Astrocyte (in vitro differentiated cells and primary cell): ENCODE data around the gene RIPOR2. TPM values are rescaled to one million over a fixed set of nuclear protein-coding genes. Genes with fewer than 3 reads are reported as not detected.

Experiments
- DNase-seq: peaks from one replicate; pipeline ENCODE4 v3.0.0-alpha.2; 2010; ENCODE audit warnings: low read depth
- FAIRE-seq: peaks from 2 replicates; lab custom pipeline; 2011; peaks lifted over from hg19 to GRCh38; lab: Jason Lieb, UNC
- H2AFZ ChIP-seq: 2 replicates; pipeline ENCODE4 v1.6.0; 2012; ENCODE audit warnings: low read depth, low read length, inconsistent platforms
- H3K27ac ChIP-seq: 2 replicates; pipeline ENCODE4 v1.5.1; 2011; ENCODE audit warnings: low read depth, low read length, inconsistent platforms
- H3K27me3 ChIP-seq: 2 replicates; pipeline ENCODE4 v1.6.0; 2011; ENCODE audit warnings: low read length, inconsistent platforms; ENCODE audit not compliant: insufficient read depth
- H3K36me3 ChIP-seq: 2 replicates; pipeline ENCODE4 v1.5.1; 2011; ENCODE audit warnings: low read length, inconsistent platforms; ENCODE audit not compliant: insufficient read depth
- H3K4me1 ChIP-seq: 2 replicates; pipeline ENCODE4 v1.5.1; 2011; ENCODE audit warnings: low read length, inconsistent platforms; ENCODE audit not compliant: insufficient read depth
- H3K4me2 ChIP-seq: 2 replicates; pipeline ENCODE4 v1.6.0; 2012; ENCODE audit warnings: low read length, inconsistent platforms
- H3K4me3 ChIP-seq: 2 replicates; pipeline ENCODE4 v1.5.1; 2011; ENCODE audit warnings: low read depth, mild to moderate bottlenecking, low read length, inconsistent platforms; ENCODE audit not compliant: insufficient read depth
- H3K79me2 ChIP-seq: 2 replicates; pipeline ENCODE4 v1.6.0; 2012; ENCODE audit warnings: mild to moderate bottlenecking, low read length, inconsistent platforms; ENCODE audit not compliant: insufficient read depth
- H3K9ac ChIP-seq: 2 replicates; pipeline ENCODE4 v1.6.0; 2012; ENCODE audit warnings: mild to moderate bottlenecking, low read length, inconsistent platforms
- H3K9me3 ChIP-seq: 2 replicates; pipeline ENCODE4 v1.5.1; 2012; ENCODE audit warnings: low read depth, mild to moderate bottlenecking, low read length, inconsistent platforms; ENCODE audit not compliant: insufficient read depth
- H4K20me1 ChIP-seq: 2 replicates; pipeline ENCODE4 v1.6.0; 2012; ENCODE audit warnings: low read length, inconsistent platforms; ENCODE audit not compliant: insufficient read depth
- H3K27ac Mint-ChIP-seq: one replicate; pipeline ENCODE4 v1.8.0; 2021; ENCODE audit warnings: mild to moderate bottlenecking, mixed read lengths; ENCODE audit not compliant: unreplicated experiment
- H3K27me3 Mint-ChIP-seq: one replicate; pipeline ENCODE4 v1.8.0; 2021; ENCODE audit warnings: low read depth, mixed read lengths; ENCODE audit not compliant: unreplicated experiment
- H3K36me3 Mint-ChIP-seq: one replicate; pipeline ENCODE4 v1.8.0; 2021; ENCODE audit warnings: low read depth, mixed read lengths; ENCODE audit not compliant: unreplicated experiment
- H3K4me1 Mint-ChIP-seq: one replicate; pipeline ENCODE4 v1.8.0; 2021; ENCODE audit warnings: low read depth, mixed read lengths; ENCODE audit not compliant: unreplicated experiment
- H3K4me3 Mint-ChIP-seq: one replicate; pipeline ENCODE4 v1.8.0; 2021; ENCODE audit warnings: mild to moderate bottlenecking, moderate library complexity, mixed read lengths; ENCODE audit not compliant: unreplicated experiment
- H3K9me3 Mint-ChIP-seq: one replicate; pipeline ENCODE4 v1.8.0; 2021; ENCODE audit warnings: mild to moderate bottlenecking, mixed read lengths; ENCODE audit not compliant: unreplicated experiment
- CTCF ChIP-seq: IDR thresholded peaks from 2 replicates; pipeline ENCODE4 v1.5.1; 2011; ENCODE audit warnings: low read depth, mild to moderate bottlenecking, inconsistent platforms, low read length, moderate library complexity; ENCODE audit not compliant: insufficient read depth
- EZH2 ChIP-seq: IDR thresholded peaks from 2 replicates; pipeline ENCODE4 v1.6.1; 2012; ENCODE audit warnings: mild to moderate bottlenecking, low read length, inconsistent platforms; ENCODE audit not compliant: insufficient read depth
- total RNA-seq: library from RNA; stranded (reverse); gene quantifications from 2 replicates; pipeline ENCODE4 v1.2.1, GENCODE V29; 2021

RIPOR2 gene
- total RNA-seq, 1 donor from 2014 or later, result 0.95 TPM

DNA sequence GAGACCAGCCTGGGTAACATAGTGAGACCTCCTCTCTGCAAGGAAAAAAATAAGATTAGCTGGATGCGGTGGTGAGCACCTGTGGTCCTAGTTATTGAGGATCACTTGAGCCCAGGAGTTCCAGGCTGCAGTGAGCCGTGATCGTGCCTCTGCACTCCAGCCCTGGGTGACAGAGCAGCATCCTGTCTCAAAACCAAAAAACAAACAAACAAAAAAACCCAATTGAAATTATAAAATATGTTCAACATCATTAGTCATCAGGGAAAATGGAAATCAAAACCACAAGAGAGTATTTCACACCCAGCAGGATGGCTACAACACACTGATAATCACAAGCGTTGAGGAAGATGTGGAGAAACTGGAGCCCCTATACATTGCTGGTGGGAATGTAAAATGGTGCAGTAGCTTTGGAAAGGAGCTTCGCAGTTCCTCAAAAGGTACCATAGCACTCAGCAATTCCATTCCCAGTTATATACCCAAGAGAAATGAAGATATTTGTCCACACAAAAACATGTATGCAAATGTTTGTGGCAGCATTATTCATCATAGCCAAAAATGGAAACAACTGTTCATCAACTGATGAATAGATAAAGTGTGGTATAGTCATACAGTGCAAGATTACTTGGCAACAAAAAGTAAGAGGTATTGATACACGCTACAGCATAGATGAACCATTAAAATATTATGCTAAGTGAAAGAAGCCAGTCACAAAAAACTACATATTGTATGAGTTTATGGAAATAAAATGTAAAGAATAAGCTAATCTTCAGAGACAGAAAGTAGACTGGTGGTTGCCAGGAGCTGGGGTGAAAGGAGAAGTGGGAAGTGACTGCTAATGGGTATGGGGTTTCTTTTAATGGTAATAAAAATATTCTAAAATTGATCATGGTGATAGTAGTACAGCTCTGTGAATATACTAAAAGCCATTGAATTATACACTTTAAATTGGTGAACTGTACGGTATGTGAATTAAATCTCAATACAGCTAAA lies 38.7 kb upstream of the RIPOR2 start:
- no peaks in the 10 kb centered on the region for H3K9me3 Mint-ChIP-seq
- H3K27me3 Mint-ChIP-seq, result peaks cover 4% of the 10 kb centered on the region

DNA sequence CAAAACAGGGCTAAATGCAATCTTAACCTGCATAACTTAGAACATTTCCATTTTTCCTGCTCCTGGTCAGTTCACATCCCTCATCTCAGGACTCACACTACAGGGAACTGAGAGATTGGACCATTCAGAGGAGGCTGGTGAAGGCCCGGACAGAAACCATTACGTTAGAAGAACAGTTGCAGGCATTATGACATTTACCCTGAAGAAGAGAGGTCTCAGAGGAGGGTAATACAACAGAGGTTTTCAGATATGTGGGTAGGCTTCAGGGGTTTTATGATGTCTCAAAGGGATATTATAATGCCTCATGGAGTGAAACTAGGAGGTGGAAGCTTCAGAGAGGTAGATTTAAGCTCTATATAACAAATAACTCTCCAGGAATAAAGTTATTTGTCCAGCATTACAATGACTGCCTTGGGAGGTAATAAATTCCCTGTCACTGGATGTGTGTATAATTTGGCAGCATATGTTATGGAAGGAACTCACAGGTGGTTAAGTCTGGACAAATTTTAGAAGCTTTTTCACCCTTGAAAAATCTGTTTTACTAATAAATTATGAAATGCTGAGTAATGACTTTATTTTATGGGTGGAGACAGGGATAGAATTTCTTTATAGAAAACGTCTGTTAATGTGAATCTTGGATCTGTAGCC lies 36.7 kb upstream of the RIPOR2 start:
- Histone ChIP-seq H3K9ac (no peak overlapping the region), H4K20me1 (no peaks in the 10 kb centered on the region), H3K79me2 (no peaks in the 10 kb centered on the region), H3K27me3 (no peaks in the 10 kb centered on the region), H3K36me3 (no peaks in the 10 kb centered on the region), H2AFZ (no peak overlapping the region), H3K4me2 (no peak overlapping the region), H3K9me3 (no peaks in the 10 kb centered on the region), H3K4me1 (no peaks in the 10 kb centered on the region), H3K27ac (no peak overlapping the region), H3K4me3 (no peak overlapping the region)
- DNase-seq, result no peak
- Mint-ChIP-seq H3K27me3 (peaks cover 4% of the 10 kb centered on the region), H3K9me3 (no peaks in the 10 kb centered on the region), H3K36me3 (no peaks in the 10 kb centered on the region), H3K4me3 (no peak overlapping the region), H3K27ac (no peak overlapping the region), H3K4me1 (no peaks in the 10 kb centered on the region)
- TF ChIP-seq CTCF, result no peak
- TF ChIP-seq EZH2, result no peak
- FAIRE-seq, result no peak

More for the DNA sequence above, 38.7 kb upstream of the RIPOR2 start:
- no peak overlapping the region for H3K27ac ChIP-seq
- no peaks in the 10 kb centered on the region for H3K79me2 ChIP-seq
- H3K4me1 ChIP-seq, result no peaks in the 10 kb centered on the region
- FAIRE-seq (no peak), DNase-seq (no peak)
- H3K9me3 ChIP-seq, result no peaks in the 10 kb centered on the region
- H2AFZ ChIP-seq, result no peak overlapping the region
- TF ChIP-seq EZH2 (no peak), CTCF (no peak)
- no peak overlapping the region for H3K9ac ChIP-seq
- H3K4me3 ChIP-seq, result no peak overlapping the region
- no peak overlapping the region for H3K4me2 ChIP-seq
- H3K36me3 ChIP-seq, result no peaks in the 10 kb centered on the region
- Mint-ChIP-seq H3K36me3 (no peaks in the 10 kb centered on the region), H3K27ac (no peak overlapping the region), H3K4me3 (no peak overlapping the region), H3K4me1 (no peaks in the 10 kb centered on the region)
- H4K20me1 ChIP-seq, result no peaks in the 10 kb centered on the region
- no peaks in the 10 kb centered on the region for H3K27me3 ChIP-seq
